ENCODE measurements around the gene PTPRB.

The PTPRB gene

DNA sequence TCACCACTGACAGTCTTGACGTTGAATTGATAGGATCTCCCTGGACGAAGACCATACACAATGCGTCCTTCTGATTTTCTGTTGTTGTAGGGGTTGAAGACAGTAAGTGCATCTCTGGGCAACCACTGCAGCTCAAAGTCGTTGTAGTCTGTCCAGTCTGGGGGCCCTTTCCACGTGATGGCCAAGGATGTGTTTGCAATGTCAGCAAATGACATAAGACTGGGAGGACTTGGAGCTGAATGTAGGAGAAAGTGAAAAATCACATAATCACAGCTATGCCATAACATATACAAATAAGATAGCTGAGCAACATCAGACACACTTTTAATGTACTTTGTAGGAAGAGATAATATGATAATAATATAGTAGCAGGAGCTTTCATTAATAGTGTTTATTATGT lies 77.8 kb downstream of the PTPRB start:
- no peak for DNase-seq (ENCODE audit: low read depth, low spot score)
- in situ Hi-C loops (cut with HindIII; ENCODE audit: low sequenced_read_pairs), result no loop called here
- no peak overlapping the region for H3K4me3 ChIP-seq (ENCODE audit: low read depth, low read length)
- TF ChIP-seq CTCF (IDR thresholded peaks at IDR 0.05; ENCODE audit: low read depth, low read length), result no peak

DNA sequence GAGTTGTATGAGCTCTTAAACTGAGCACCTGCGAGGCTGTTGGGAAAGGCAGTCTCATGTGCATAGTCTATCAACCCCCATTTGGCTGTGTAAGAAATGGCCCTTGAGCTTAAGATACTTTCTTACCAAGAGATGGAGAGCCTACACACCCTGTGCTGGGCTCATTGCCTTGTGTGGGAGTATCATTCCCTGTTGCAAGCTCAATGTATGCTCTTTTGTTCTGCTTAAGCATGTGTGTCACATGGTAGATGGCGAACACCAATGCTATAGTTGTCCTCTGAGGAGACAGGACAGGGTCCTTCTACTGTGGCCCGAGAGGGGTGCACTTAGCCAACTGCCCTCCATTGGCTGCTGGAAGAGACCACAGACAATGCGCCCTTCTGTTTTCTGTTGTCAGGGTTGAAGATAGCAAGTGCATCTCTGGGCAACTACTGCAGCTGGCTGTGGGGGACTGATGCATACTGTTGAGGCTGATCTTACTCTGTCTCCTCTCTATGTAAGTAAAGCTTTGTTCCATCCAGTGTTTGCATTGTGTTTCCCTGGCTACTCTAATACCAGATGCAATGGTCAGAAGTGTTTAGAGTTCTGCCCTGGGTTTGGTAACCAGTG lies 79.5 kb downstream of the PTPRB start:
- H3K4me3 ChIP-seq (ENCODE audit: low read depth, low read length), result no peak overlapping the region
- no peak for DNase-seq (ENCODE audit: low read depth, low spot score)
- in situ Hi-C loops (cut with HindIII; ENCODE audit: low sequenced_read_pairs), result no loop called here
- TF ChIP-seq CTCF (IDR thresholded peaks at IDR 0.05; ENCODE audit: low read depth, low read length), result no peak

DNA sequence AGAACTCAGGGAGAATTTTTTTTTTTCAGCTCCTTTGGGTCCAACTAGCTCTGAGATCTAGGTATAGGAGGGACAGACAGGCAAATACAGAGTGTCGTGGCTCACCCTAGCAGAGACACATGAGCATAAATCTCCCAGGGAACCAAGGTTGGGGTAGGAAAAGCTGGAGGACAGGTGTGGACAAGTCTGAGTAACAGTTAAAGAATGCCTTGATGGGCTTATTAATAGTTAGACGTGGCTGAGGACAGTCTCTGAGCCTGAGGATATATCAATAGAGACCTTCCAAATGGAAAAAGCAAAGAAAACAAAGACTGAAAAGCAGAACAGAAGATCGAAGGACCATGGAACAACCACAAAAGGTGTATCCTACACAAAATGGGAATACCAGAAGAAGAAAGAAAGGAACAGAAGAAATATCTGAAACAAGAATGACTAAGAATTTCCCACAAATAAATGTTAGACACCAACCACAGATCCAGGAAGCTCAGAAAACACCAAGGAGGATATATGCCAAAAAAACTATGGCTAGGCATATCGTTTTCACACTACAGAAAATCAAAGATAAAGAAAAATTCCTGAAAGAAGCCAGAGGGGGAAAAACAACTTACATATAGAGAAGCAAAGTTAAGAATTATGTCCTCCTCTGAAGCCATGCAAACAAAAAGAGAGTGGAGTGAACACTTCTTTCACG lies 80.9 kb downstream of the PTPRB start:
- DNase-seq (ENCODE audit: low read depth, low spot score), result no peak
- no peak for TF ChIP-seq CTCF (IDR thresholded peaks at IDR 0.05; ENCODE audit: low read depth, low read length)
- in situ Hi-C loops (cut with HindIII; ENCODE audit: low sequenced_read_pairs), result no loop called here
- no peak overlapping the region for H3K4me3 ChIP-seq (ENCODE audit: low read depth, low read length)

DNA sequence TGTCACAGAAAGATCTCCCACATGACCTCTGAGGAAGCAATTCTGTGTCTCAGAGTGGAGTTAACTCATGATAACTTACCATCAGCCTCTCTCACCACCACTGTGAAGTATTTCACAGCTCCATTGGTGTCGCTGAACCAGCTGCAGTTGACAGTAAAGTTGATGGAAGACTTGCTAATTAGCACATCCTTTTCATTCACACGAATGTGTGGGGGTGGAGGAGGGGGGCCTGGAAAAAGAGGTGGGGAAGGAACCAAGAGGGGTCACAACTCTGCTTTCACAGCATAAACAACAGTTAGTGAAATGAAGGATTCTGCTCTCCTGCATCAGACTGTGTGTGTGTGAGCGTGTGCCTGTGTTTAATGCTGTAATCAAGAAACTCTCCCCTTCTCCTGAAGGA lies 82.1 kb downstream of the PTPRB start:
- in situ Hi-C loops (cut with HindIII; ENCODE audit: low sequenced_read_pairs), result no loop called here
- no peak for TF ChIP-seq CTCF (IDR thresholded peaks at IDR 0.05; ENCODE audit: low read depth, low read length)
- no peak for DNase-seq (ENCODE audit: low read depth, low spot score)
- no peak overlapping the region for H3K4me3 ChIP-seq (ENCODE audit: low read depth, low read length)

DNA sequence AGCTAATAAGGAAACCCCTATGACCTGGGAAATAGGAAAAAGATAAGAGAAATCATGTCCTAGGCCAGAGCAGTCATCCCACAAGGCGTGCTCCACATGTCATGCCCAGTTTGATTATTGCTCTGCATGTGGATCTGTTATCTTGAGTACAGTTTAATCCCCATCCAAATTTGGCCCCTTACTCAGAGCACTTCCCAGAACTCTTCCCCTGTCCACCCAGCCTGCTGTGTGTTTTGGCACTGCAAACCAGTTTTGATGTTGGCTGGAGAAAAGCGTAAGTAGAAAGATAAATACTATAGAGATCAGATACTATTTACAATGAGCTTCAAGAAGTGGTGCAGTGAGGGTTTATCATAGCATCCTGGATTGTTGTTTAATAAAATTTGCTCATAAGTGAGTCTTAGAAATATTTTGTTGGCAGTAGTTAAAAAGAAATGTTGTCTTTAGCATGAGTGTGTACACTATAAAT lies 83.8 kb downstream of the PTPRB start:
- no peak overlapping the region for H3K4me3 ChIP-seq (ENCODE audit: low read depth, low read length)
- DNase-seq (ENCODE audit: low read depth, low spot score), result no peak
- in situ Hi-C loops (cut with HindIII; ENCODE audit: low sequenced_read_pairs), result no loop called here
- TF ChIP-seq CTCF (IDR thresholded peaks at IDR 0.05; ENCODE audit: low read depth, low read length), result no peak

DNA sequence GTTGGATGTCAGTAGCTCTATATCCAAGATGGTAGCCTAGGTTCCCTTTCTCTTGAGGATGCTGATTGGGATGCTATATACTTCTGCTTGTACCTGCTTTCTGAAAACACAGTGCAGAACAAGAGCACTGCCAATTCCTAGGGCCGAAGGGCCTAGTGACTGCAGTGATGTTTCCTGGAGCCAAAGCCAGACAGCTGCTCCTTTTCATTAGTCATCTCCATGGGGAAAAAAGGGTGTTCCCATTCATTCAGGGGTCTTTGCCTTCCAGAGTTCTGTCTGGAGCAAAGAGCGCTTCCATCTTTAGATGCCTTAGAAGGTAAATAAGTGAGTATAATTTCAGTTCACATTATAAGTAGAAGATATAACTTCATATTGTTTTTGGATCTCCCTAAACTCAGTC lies 85.5 kb downstream of the PTPRB start:
- no peak for DNase-seq (ENCODE audit: low read depth, low spot score)
- H3K4me3 ChIP-seq (ENCODE audit: low read depth, low read length), result no peak overlapping the region
- in situ Hi-C loops (cut with HindIII; ENCODE audit: low sequenced_read_pairs), result no loop called here
- no peak for TF ChIP-seq CTCF (IDR thresholded peaks at IDR 0.05; ENCODE audit: low read depth, low read length)

Measured in astrocyte of the spinal cord (primary cell).